GM12873 (cell line): ENCODE results near the gene ZNF813.

Experiments used
- CTCF ChIP-seq: IDR thresholded peaks from 2 replicates; pipeline ENCODE4 v1.5.1; 2012; ENCODE audit warnings: low read depth, mild to moderate bottlenecking, moderate library complexity, low read length, control low read depth; ENCODE audit not compliant: insufficient read depth; ENCODE audit errors: missing control alignments

The ZNF813 gene

GRCh38 chr19:53538378-53539109 is 71.0 kb downstream of the ZNF813 start:
- no peak for TF ChIP-seq CTCF

- no peak for TF ChIP-seq CTCF
Measured at GRCh38 chr19:53540091-53540490, 72.6 kb downstream of the ZNF813 start.

- TF ChIP-seq CTCF = no peak
Measured at GRCh38 chr19:53541971-53542370, 74.4 kb downstream of the ZNF813 start.

- no peak for TF ChIP-seq CTCF
Measured at GRCh38 chr19:53545271-53546065, 77.9 kb downstream of the ZNF813 start.
